HepG2 (cell line): ENCODE data around the gene NPC1. TPM values are rescaled to one million over a fixed set of nuclear protein-coding genes. Genes with fewer than 3 reads are reported as not detected.
A peak's percentile ranks its signal among the peaks of the same experiment; 100 is the strongest.

ENCODE experiments used
- ATAC-seq: fragments of 200-7000 bp; cut with Tn5 transposase; 3 replicates; pipeline ENCODE4 v1.9.1; 2020; ENCODE audit warnings: mild to moderate bottlenecking, moderate library complexity
- BruUV-seq: library from RNA; stranded (reverse); fragments of 400-500 nt; replicated peaks from 2 replicates; lab custom pipeline; 2021; lab: Mats Ljungman, UMichigan
- CTCF ChIA-PET: fragments of 300-600 bp; formaldehyde crosslinking; extraction: SDS; loops from one replicate; lab custom pipeline; 2021; ENCODE audit warnings: low total read pairs, inconsistent platforms, low intra/inter-chr PET ratio; lab: Yijun Ruan, JAX
- POLR2A ChIA-PET: fragments of 350-600 bp; sonication (Branson Sonifier 250); formaldehyde crosslinking; loops from one replicate; lab custom pipeline; 2020; ENCODE audit warnings: antibody characterized with exemption, inconsistent platforms; lab: Yijun Ruan, JAX
- DNase-seq: peaks from one replicate; pipeline ENCODE4 v3.0.0-alpha.2; 2015; ENCODE audit warnings: low spot score
- FAIRE-seq: peaks from 3 replicates; lab custom pipeline; 2011; peaks lifted over from hg19 to GRCh38; lab: Jason Lieb, UNC
- H2AFZ ChIP-seq: one replicate; pipeline ENCODE4 v1.6.1; 2011; ENCODE audit warnings: low read length, inconsistent platforms
- H3K27ac ChIP-seq: fragments of 300-600 bp; 3 replicates; pipeline ENCODE4 v1.8.0; 2011; ENCODE audit warnings: mixed run types, mild to moderate bottlenecking, mixed read lengths, low read length, inconsistent platforms; ENCODE audit not compliant: insufficient read depth; ENCODE audit errors: extremely low read length
- H3K27me3 ChIP-seq, 2 experiments: fragments of 200-600 bp in 1 of 2; 2 replicates in 1 of 2; 3 replicates in 1 of 2; pipeline versions ENCODE4 v1.6.0 to v1.8.0; 2011; ENCODE audit warnings: low read length in 2 of 2, mild to moderate bottlenecking in 2 of 2, moderate library complexity in 2 of 2, inconsistent platforms in 1 of 2; ENCODE audit not compliant: insufficient read depth in 2 of 2, control insufficient read depth in 1 of 2
- H3K36me3 ChIP-seq, 2 experiments: fragments of 200-600 bp in 1 of 2; replicated peaks in 1 of 2; 2 replicates in 1 of 2; 3 replicates in 1 of 2; pipeline versions ENCODE4 v1.5.1 to v1.8.0; 2011; ENCODE audit warnings: low read length in 2 of 2, inconsistent platforms in 1 of 2; ENCODE audit not compliant: insufficient read depth in 2 of 2, control insufficient read depth in 1 of 2
- H3K4me1 ChIP-seq: 2 replicates; pipeline ENCODE4 v1.5.1; 2012; ENCODE audit warnings: low read length, inconsistent platforms; ENCODE audit not compliant: insufficient read depth
- H3K4me2 ChIP-seq: 2 replicates; pipeline ENCODE4 v1.6.0; 2011; ENCODE audit warnings: low read depth, low read length, inconsistent platforms
- H3K4me3 ChIP-seq, 3 experiments: fragments of 200-600 bp in 1 of 3; sonication (generic), shearing (Covaris generic) in 1 of 3; replicated peaks in 1 of 3; 2 replicates each; pipeline ENCODE4 v1.5.1; 2011 to 2016; ENCODE audit warnings: low read length in 3 of 3, inconsistent platforms in 2 of 3, low read depth in 2 of 3, mild to moderate bottlenecking in 2 of 3, control low read depth in 1 of 3, mixed read lengths in 1 of 3; ENCODE audit not compliant: insufficient read depth in 1 of 3
- H3K79me2 ChIP-seq: one replicate; pipeline ENCODE4 v1.6.1; 2011; ENCODE audit warnings: low read length, inconsistent platforms; ENCODE audit not compliant: insufficient read depth
- H3K9ac ChIP-seq: 2 replicates; pipeline ENCODE4 v1.6.0; 2011; ENCODE audit warnings: mild to moderate bottlenecking, low read depth, low read length, inconsistent platforms; ENCODE audit not compliant: insufficient read depth
- H3K9me3 ChIP-seq: 2 replicates; pipeline ENCODE4 v1.5.1; 2012; ENCODE audit warnings: mild to moderate bottlenecking, low read length
- H4K20me1 ChIP-seq: 2 replicates; pipeline ENCODE4 v1.6.0; 2011; ENCODE audit warnings: inconsistent platforms, mild to moderate bottlenecking, low read length, moderate library complexity; ENCODE audit not compliant: insufficient read depth
- BCL6 ChIP-seq: IDR thresholded peaks from 2 replicates; pipeline ENCODE4 v1.6.1; 2016; ENCODE audit warnings: missing genetic modification reagents, missing compliant biosample characterization
- ZNF709 ChIP-seq: sonication (generic); formaldehyde crosslinking; IDR thresholded peaks from 2 replicates; pipeline ENCODE4 v1.5.0; 2020; ENCODE audit warnings: mild to moderate bottlenecking, missing genetic modification reagents
- WGBS: methylation state at CpG from one replicate; pipeline ENCODE4 v1.1.6; 2017; ENCODE audit warnings: low lambda C conversion rate; 5-methylcytosine and 5-hydroxymethylcytosine counted together
- in situ Hi-C: cut with HindIII; loops from 2 replicates; pipeline ENCODE4 v1.10.0; 2017; ENCODE audit warnings: low pct_unique_long_range_greater_than_20kb; ENCODE audit not compliant: extremely low pct_ligation_motif_present
- intact Hi-C: fragments of 100-400 bp; cut with micrococcal nuclease; formaldehyde crosslinking; loops from one replicate; pipeline ENCODE4 v1.10.0; 2022; ENCODE audit not compliant: unreplicated experiment
- polyA plus RNA-seq, 8 experiments: library from polyadenylated mRNA; depleted of rRNA in 3 of 8; stranded (reverse) in 7 of 8; unstranded in 1 of 8; fragments of >200 nt; fragmentation: Illumina TruSeq in 4 of 8; extraction: Trizol in 4 of 8; gene quantifications; 2 replicates each; pipeline versions ENCODE4 v1.2.1 to v1.2.3, GENCODE V29; 2011 to 2016; ENCODE audit warnings: low read depth in 4 of 8, missing spikeins in 1 of 8, mixed read lengths in 1 of 8; ENCODE audit not compliant: insufficient read depth in 1 of 8
- total RNA-seq, 5 experiments: library from RNA; depleted of rRNA; stranded (reverse); fragments of >200 nt; fragmentation: Illumina TruSeq; extraction: Trizol; gene quantifications; 2 replicates each; pipeline ENCODE4 v1.2.3, GENCODE V29; 2016; ENCODE audit warnings: low read depth in 1 of 5
- TF ChIP-seq, protein P1 (sequence below): sonication (generic); formaldehyde crosslinking; IDR thresholded peaks from 2 replicates; pipeline ENCODE4 v1.4.0; 2020; ENCODE audit warnings: missing genetic modification reagents

The NPC1 gene
- total and polyA plus RNA-seq, 2 of the 13 experiments (the other 11 are each of a cell fraction or from before 2014, with no cell fraction given): 46.5 to 114 TPM

DNA sequence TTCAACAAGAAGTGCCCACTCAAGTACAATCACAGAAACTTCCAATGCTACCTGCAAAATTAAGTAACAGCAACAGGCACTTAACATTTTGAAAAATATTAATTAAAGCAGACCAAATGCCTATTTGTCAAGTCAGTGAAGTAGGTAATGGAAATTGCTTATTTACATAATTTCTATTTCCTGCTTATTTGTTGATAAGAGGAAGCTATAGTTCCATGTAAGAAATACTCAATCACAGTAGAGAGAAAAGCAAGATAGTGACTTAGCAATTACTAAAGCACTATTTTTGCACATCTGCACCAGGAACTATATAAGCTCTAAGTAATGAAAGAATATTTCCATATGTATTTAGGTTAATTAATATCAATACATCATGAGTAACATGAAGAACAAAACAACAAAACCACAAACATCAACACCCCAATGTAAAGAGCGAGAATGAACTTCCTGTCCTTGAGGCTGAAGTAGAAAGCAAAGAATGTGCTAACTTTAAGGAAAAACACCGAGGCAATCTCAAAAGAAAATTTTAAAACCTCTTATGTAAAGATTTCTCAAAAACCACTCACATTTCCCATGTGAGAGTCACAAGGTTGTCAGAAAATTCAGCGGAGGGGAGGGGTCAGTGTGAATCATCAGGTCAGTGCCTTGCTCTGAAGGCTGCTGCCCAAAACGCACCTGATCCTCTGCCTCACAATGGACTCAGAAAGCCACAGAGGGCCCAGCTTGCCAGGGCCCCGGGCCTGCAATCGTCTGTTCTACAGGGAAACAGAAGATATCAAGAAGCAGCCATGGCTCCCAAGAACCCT lies 12.5 kb downstream of the NPC1 start (continued):
- TF ChIP-seq, protein P1, sequence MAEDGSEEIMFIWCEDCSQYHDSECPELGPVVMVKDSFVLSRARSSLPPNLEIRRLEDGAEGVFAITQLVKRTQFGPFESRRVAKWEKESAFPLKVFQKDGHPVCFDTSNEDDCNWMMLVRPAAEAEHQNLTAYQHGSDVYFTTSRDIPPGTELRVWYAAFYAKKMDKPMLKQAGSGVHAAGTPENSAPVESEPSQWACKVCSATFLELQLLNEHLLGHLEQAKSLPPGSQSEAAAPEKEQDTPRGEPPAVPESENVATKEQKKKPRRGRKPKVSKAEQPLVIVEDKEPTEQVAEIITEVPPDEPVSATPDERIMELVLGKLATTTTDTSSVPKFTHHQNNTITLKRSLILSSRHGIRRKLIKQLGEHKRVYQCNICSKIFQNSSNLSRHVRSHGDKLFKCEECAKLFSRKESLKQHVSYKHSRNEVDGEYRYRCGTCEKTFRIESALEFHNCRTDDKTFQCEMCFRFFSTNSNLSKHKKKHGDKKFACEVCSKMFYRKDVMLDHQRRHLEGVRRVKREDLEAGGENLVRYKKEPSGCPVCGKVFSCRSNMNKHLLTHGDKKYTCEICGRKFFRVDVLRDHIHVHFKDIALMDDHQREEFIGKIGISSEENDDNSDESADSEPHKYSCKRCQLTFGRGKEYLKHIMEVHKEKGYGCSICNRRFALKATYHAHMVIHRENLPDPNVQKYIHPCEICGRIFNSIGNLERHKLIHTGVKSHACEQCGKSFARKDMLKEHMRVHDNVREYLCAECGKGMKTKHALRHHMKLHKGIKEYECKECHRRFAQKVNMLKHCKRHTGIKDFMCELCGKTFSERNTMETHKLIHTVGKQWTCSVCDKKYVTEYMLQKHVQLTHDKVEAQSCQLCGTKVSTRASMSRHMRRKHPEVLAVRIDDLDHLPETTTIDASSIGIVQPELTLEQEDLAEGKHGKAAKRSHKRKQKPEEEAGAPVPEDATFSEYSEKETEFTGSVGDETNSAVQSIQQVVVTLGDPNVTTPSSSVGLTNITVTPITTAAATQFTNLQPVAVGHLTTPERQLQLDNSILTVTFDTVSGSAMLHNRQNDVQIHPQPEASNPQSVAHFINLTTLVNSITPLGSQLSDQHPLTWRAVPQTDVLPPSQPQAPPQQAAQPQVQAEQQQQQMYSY (CRISPR knock-in tag): no peak

GRCh38 chr18:23573020-23573419 lies 13.3 kb downstream of the NPC1 start:
- H3K27me3 ChIP-seq: no peaks in the 10 kb centered on the region
- peak overlapping the region; percentile 13 for H3K4me2 ChIP-seq
- intact Hi-C loops (no loop called here), in situ Hi-C loops (no loop called here)
- no TSS peak for BruUV-seq
- H3K9me3 ChIP-seq: no peaks in the 10 kb centered on the region
- TF ChIP-seq ZNF709 (CRISPR knock-in tag) (no peak), BCL6 (CRISPR knock-in tag) (peak; percentile 24; the same call in 1 of the 2 replicates)
- peak overlapping the region; percentile 32 for H3K9ac ChIP-seq
- no peak overlapping the region for H3K4me3 ChIP-seq
- 0 out of 3 replicates have a peak, but pooled peaks have one; percentile 6 for ATAC-seq
- POLR2A ChIA-PET: interaction anchor here (3.0 kb wide), 1 partner anchor 17 kb away, joined by 12 read pairs; no protein-coding TSS in a partner anchor
- DNase-seq: no peak
- no peak for FAIRE-seq
- WGBS: 73% methylated on average over 4 of the region's 4 CpGs
- H3K79me2 ChIP-seq: peaks cover 39% of the 10 kb centered on the region
- CTCF ChIA-PET: no interaction called here
- peaks cover 10% of the 10 kb centered on the region; the same call in 1 of the 2 replicates for H4K20me1 ChIP-seq
- H3K4me1 ChIP-seq: peaks cover 83% of the 10 kb centered on the region
- no peak overlapping the region for H2AFZ ChIP-seq
- H3K36me3 ChIP-seq: peaks cover 10 to 30% of the 10 kb centered on the region in 2 experiments
- H3K27ac ChIP-seq: peak overlapping the region; percentile 74
